RCC 7860 (cell line): ENCODE measurements around the gene CHAF1B.
"Not testable (repeated sequence)": the region's sequence is repeated elsewhere in the genome, so short reads cannot be mapped to it uniquely, and the experiment has no call there.

Experiments used
- DNase-seq: peaks from one replicate; pipeline ENCODE4 v3.0.0-alpha.2; 2015; ENCODE audit warnings: low spot score
- FAIRE-seq: peaks from 2 replicates; lab custom pipeline; 2012; peaks lifted over from hg19 to GRCh38; lab: Jason Lieb, UNC

CHAF1B gene

DNA sequence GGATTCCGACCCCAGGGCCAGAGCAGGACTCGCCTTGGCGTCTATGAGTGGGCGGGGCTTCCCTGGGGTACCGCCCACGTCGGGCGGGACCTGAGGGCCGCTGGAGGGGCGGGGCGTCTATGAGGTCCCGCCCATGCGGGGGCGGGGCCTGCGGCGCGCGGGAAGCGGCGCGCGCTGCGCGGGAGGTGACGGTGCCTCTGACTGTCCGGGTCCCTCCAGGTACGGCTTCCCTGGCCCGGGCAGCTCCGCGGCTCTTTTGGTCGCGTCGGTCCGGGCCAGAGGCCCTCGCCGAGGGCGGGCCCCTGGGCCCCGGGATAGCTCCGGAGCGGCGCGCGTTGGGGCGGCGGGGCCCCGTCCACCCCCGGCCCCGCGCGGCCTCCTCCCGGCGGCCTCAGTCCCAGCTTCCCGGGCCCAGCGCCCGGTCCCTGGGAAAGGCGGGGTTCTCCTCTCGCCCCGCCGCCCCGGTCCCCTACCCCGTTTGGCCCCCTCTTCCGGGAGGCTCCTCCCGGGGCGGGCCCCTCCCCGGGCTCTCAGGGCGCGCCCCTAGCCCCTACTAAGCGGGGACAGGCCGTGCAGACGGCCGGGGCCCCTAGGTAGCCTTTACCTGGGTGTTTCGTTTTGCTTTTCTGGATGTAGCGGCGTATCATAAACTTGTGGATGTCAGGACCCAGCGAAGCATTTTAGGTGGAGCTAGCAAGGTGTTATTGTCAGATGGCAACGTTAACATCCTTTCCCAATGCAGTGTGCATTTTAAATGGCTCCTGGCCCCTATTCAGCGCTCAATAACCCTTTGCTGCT is at the start of gene CHAF1B:
Gene CHAF1B (plus strand): TSS at position 160 of the 798 bp plus-strand sequence. CDS start 745 bp downstream, outside the sequence.
- DNase-seq: peak; percentile 59
- FAIRE-seq: no peak

DNA sequence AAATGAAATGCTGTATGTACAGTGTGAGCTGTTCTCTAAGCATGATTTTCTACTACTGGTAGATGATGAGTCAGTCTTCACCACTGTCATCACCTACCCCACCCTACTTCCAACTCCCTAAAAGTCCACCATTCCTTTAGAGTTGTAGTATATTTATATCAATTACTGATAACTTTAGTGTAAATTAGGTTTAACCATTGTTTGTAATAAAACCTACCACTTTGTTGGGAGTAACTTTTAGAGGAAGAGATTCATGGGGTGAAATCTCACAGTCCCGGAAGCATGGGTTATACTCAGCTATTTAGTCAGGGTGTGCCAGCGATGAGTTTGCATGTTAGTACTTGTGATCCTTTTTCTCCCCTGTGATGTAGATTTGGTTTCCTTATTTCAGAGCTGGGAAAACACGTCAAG is 48.1 kb upstream of the CHAF1B start:
- no peak for DNase-seq

DNA sequence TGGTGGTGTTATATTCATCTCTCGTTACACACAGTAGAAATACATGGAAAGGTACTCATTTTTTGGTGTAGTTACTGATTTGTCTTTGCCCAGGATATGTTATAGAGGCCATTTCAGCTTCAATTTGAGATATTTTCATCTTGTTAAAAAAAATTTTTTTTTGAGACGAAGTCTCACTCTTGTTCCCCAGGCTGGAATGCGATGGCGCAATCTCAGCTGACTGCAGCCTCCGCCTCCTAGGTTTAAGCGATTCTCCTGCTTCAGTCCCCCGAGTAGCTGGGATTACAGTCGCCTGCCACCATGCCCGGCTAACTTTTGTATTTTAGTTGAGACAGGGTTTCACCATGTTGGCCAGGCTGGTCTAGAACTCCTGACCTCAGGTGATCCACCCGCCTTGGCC is 46.2 kb upstream of the CHAF1B start:
- no peak for FAIRE-seq
- DNase-seq: no peak

More for the DNA sequence above, 48.1 kb upstream of the CHAF1B start:
- peak; percentile 55 for FAIRE-seq

DNA sequence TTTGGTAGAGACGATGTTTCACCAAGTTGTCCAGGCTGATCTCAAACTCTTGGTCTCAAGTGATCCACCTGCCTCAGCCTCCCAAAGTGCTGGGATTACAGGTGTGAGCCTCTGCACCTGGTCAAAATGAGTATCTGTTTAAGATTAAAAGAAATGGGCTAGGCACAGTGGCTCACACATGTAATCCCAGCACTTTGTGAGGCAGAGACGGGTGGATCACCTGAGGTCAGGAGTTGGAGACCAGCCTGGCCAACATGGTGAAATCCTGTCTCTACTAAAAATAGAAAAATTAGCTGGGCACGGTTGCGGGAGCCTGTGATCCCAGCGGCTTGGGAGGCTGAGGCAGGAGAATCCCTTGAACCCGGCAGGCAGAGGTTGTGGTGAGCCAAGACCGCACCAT is 42.6 kb upstream of the CHAF1B start:
- FAIRE-seq, DNase-seq: not testable (repeated sequence)

DNA sequence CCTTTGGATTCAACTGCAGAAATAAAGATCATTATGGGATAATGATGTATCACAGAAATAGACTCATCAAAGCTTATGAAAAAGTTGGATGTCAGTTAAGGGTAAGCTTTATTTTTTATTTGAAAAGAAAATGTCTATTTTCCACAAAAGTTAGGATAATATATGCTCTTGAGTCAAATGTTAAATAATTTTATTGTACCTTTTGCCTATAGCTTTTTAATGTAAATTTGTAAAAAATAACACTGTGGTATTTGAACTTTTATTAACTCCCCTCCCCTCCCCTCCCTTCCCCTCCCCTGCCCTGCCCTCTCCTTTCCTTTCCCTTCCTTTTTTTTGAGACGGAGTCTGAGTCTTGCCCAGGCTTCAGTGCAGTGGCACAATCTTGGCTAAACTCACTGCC is 40.3 kb upstream of the CHAF1B start:
- FAIRE-seq (no peak), DNase-seq (no peak)

DNA sequence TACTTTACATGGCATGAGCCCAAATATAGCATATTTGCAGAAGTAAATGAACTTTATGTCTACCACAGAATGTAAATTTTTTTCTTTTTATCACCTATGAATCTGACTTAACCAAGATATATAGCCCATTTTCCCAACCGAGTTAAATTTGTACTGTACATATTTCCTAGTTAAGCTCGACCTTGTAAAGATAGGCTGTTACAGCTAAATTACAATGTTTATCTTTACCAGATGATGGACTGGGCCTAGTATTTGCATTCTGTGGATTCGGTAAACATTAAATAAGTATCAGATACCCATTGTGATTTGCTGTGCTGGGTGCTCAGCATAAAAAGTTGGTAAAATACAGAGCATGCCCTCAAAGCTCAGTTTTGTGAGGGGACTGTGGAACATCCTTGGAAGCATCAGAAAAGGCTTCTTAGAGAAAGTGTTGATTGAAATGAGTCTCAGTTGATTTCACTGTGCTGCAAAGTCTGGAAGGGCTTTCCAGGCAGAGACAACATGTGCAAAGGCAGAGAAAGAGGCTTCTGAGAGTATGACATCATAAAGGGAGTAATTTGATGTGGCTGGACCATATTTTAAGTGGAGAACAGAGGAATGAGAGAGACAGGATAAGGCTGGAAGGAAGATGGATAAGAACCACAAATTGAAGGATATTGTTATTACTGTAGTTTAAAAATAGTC is 37.8 kb upstream of the CHAF1B start:
- no peak for DNase-seq
- FAIRE-seq: no peak

DNA sequence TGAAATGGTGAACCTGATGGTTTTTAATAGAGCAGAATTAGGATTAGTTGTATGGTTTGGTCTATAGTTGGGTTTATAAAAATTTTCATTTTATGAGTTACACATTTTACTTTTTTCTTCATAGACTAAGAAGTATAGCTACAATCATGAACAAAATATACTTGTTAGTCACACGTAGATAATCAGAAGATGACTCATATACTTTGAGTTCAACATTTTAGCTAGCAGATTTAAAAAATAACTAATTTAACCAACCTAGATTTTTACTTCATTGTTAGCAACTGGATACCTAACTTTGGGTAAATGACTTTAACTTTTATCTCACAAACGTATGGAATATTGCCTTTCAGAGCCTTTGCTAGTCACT is 37.2 kb upstream of the CHAF1B start:
- no peak for DNase-seq
- FAIRE-seq: peak; percentile 78

DNA sequence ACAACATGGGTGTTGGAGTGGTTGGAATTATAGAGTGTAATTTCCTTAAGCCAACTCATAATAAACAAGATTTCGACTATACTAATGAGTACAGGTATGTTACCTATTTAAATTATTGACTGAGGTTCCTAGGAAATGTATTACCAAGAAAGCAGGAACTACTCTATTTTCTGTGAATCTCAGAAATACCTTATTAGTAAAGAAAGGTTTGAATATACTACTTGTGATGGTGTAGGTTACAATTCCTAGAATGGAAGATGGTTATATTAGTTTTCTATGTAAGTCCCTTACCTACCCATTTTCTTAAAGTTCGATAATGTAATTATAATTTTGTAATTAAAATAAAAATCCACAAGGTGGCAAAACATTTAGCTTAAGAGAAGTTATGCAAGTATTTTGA is 35.9 kb upstream of the CHAF1B start:
- no peak for DNase-seq
- no peak for FAIRE-seq

DNA sequence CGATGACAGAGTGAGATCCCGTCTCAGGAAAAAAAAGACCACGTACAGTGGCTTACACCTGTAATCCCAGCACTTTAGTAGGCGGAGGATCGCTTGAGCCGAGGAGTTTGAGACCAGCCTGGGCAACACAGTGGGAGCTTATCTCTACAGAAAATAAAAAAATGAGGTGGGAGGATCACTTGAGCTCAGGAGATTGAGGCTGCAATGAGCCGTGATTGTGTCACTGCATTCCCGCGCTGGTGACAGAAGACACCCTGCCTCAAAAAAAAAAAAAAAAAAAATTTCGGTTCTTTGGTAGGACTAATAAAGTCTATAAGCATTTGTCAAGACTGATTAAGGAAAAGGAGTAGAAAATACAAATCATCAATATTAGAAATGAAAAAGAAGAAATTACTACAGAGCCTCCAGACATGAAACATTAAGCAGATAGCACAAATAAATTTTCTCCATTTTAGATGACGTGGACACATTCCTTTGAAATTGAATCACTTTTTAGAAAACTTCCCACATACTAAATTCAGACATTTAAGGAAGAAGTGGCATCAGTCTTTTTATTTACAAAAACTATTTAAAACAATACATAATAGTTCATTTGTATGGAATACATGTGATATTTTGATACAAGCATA is 34.8 kb upstream of the CHAF1B start:
- no peak for FAIRE-seq
- no peak for DNase-seq

DNA sequence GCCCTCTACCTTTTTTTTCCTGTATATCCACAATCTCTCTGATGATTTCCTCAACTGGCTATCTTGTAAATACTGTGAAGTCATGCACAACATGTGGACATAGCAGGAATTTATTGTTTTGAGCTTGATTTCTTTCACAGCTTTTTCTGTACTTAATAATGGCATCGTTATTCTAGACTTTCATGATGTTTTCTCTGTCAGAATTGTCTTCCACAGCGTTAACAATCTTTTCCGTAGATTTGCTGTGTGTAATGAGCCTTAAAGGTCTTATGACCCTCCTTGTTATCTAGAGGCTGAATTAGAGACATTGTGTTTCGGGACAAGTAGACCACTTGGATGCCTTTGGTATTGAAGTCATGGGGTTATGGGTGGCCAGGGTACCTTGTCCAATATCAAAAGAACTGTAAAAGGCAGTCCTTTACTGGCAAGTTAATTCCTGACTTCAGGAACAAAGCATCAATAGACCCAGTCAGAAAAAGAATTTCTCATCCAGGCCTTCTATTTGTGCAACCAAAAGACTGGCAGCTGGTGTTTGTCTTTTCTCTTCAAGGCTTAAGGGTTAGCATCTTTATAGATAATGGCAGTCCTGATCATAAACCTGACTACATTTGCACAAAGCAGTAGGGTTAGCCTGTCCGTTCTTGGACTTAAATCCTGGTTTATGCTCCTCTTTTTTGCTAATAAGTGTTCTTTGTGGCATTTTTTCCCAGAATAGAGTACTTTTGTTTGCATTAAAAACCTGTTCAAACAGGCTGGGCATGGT is 30.1 kb upstream of the CHAF1B start:
- FAIRE-seq (no peak), DNase-seq (no peak)

DNA sequence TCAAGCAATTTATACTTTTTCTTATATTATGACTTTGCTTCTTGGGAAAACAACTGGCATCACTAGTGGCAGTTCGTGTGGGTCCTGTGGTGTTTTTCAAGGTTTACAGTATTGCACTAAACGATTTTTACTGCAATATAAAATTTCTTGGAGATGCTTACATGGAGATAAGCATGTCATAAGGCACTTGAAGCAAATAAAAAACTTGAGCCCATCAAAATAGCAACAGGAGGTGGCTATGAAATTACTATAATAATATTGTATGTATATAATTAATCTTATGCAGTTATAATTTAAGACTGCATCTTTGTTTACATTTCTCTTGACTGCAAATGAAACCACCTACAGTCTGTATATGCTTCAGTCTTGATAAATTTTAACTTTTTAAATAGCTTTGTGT is 29.3 kb upstream of the CHAF1B start:
- no peak for FAIRE-seq
- no peak for DNase-seq

DNA sequence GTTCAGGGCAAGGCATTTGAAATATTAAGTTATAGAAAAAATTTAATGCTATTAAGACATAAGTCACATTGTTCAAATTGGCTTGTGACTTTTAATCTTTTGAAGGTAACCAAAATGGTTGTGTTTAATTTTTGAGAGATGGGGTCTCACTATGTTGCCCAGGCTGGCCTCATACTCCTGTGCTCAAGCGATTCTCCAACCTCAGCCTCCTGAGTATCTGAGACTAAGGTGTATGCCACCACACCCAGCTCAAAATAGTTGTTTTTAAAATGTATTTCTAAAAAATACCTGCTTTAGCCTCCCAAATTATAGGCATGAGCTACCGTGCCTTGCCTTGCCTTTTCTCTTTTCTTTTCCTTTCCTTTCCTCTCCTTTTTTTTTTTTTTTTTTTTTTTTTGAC is 26.0 kb upstream of the CHAF1B start:
- DNase-seq (no peak), FAIRE-seq (no peak)

DNA sequence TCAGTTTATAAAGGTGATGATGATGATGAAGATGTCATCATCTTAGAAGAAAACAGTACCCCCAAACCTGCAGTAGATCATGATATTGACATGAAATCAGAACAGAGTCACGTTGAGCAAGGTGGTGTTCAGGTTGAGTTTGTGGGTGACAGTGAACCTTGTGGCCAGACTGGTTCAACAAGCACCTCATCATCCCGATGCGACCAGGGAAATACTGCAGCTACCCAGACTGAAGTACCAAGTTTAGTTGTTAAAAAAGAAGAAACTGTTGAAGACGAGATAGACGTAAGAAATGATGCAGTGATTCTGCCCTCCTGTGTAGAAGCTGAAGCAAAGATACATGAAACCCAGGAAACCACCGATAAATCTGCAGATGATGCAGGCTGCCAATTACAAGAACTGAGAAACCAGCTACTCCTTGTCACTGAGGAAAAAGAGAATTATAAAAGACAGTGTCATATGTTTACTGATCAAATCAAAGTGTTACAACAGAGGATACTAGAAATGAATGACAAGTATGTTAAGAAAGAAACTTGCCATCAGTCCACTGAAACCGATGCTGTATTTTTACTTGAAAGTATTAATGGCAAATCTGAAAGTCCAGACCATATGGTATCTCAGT is 16.0 kb upstream of the CHAF1B start:
- FAIRE-seq: no peak
- DNase-seq: no peak

DNA sequence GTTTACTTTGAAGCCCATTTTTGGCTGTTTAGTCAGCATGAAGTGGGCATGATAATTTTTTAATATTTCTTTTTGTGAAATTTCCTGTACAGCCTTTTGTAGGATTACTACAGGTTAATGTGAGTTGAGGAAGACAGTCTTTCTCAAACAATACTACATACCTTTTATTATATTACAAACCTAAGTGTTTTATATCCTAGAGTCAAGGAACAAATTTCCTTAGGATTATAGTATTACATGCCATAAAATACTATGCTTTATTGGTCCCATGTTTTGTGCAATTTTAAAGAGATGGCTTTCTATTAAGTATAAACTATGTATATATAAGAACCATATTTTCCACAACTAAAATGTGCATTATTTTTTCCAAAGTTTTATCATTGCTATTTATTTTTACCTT is 9.2 kb upstream of the CHAF1B start:
- DNase-seq: no peak
- no peak for FAIRE-seq

DNA sequence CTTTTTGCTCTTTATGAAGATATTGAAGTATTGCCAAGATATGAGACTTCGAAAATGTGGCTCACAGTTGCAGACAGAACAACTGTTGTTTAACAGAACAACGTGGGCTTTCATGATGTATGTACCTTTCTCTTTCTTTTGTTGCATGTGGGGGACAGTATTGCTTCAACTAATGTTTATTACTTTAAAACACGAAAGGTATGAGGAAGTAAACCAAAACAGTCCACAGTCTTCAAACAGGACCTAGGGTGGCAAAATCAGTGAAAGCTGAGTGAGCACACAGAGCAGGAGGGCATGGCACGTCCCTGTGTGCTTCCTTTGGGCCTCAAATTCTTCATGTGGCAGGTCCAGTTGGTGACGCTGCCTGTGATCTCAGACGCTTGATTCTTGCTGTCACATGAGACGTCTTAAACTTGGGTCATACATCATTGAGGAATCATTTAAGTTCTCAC is 7.8 kb upstream of the CHAF1B start:
- DNase-seq (no peak), FAIRE-seq (no peak)

DNA sequence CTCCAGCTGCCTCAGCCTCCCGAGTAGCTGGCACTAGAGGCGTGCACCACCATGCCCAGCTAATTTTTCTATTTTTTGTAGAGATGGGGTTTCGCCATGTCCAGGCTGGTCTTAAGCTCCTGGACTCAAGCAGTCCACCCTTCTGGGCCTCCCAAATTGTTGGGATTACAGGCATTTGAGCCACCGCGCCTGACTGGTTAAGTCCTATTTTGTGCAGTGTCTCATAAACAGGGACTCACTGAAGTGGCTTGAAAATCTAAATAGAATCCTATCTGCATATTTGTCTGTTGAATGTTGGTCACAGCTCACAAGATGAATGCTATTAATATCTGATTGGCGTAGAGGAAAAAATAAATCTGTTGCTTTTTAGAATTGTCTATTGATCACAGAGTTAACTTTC is 5.9 kb upstream of the CHAF1B start:
- DNase-seq (no peak), FAIRE-seq (no peak)

DNA sequence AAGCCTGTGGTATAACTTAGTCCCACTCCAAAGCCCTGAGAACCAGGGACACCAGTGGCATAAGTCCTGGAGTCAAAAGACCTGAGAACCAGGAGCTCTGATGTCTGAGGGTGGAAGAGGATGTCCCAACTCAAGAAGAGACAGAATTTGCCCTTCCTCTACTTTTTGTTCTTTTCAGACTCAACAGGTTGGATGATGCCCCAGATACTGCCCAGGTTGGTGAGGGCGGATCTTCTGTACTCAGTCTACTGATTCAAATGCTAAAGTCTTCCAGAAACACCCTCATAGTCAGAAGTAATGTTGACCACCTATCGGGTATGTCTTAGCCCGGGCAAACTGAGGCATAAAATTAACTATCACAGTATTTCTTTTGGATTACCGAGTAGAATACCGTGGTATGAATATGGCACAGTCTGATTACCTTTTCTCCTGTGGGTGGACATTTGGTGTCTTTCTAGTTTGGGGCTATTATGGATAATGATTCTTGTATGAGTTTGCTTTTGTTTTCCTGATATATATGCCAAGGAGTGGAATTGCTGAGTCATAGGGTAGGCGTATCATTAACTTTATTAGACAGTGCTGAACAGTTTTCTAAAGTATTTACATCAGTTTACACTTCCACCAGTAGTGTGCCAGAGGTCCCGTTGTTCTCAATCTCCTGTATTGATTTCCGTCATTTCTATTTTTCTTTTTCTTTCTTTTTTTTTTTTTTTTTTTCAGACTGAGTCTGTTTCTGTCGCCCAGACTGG is 3.2 kb upstream of the CHAF1B start:
- peak; percentile 23 for DNase-seq
- no peak for FAIRE-seq

DNA sequence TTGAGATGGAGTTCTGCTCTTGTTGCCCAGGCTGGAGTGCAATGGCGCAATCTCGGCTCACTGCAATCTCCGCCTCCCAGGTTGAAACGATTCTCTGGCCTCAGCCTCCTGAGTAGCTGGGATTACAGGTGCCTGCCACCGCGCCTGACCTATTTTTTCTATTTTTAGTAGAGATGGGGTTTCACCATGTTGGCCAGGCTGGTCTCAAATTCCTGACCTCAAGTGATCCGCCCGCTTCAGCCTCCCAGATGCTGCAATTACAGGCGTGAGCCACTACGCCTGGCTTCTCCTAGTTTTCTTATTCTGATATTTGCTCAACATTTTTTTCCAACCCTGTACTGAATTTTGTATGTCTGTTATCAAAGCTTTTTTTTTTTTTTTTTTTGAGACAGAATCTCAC is 2.5 kb upstream of the CHAF1B start:
- FAIRE-seq: not testable (repeated sequence)

DNA sequence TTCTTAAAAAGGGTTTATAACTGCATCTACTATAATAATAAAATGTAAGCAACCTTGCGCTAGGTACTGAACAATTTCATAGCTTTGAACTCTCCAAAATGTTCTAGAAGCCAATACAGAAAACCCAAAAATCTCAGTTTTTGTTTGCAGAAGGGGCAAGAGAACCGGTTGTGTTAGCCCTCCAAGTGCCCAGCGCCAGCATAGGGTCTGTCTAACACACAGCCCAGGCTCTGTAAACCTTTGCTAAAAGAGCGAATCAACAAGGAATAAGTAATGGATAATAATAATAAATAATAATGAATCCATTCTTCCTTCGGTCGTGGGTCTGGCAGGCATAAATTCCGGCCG is 333 bp upstream of the CHAF1B start:
- DNase-seq (no peak), FAIRE-seq (no peak)

More for the DNA sequence above, 2.5 kb upstream of the CHAF1B start:
- DNase-seq: not testable (repeated sequence)

DNA sequence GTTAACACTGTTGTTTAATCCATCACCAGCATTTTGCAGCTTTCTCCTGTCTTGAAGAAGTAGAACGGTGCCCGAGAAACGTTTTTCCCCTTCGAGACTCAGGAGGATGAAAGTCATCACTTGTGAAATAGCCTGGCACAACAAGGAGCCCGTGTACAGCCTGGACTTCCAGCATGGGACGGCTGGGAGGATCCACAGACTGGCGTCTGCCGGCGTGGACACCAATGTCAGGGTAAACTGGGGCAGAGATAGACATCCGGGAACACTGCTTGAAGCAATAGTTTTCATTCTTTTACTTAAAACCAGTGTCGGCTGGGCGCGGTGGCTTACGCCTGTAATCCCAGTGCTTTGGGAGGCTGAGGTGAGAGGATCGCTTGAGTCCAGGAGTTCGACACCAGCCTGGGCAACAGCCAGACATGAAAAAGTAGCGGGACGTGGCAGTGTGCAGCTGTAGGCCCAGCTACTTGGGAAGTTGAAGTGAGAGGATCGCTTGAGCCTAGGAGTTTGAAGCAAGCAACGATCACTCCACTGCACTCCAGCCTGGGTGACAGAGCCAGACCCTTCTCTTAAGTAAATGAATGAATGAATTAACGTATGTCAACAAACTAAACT is 945 bp downstream of the CHAF1B start:
- FAIRE-seq: no peak

More for the DNA sequence above, 945 bp downstream of the CHAF1B start:
- no peak for DNase-seq
